ENCODE measurements around the gene STK39. TPM values are rescaled to one million over a fixed set of nuclear protein-coding genes. Genes with fewer than 3 reads are reported as not detected.

Gene STK39
- total and polyA plus RNA-seq, 9 of the 15 experiments (the other 6 are each of a cell fraction or from before 2014, with no cell fraction given) = 0.19 to 0.76 (median 0.51) TPM

- in situ Hi-C loops (cut with MboI) = no loop called here
- Histone ChIP-seq H3K4me1 (replicated peaks in 1 of 2; ENCODE audit: control insufficient read depth in 2 of 2, insufficient read depth in 2 of 2, low read length in 2 of 2) (no peaks in the 10 kb centered on the region), H3K9me3 (replicated peaks; ENCODE audit: control insufficient read depth, insufficient read depth, low read depth, low read length) (no peaks in the 10 kb centered on the region), H3K27me3 (ENCODE audit: control insufficient read depth in 2 of 2, insufficient read depth in 2 of 2, low read length in 2 of 2) (peaks cover 4 to 6% of the 10 kb centered on the region in 2 experiments; a peak in 2 of 5 replicates), H2AFZ (ENCODE audit: low read depth, low read length) (no peak overlapping the region), H3K79me2 (ENCODE audit: control insufficient read depth, insufficient read depth, low read length) (no peaks in the 10 kb centered on the region), H3K4me2 (ENCODE audit: insufficient read depth, low read length) (no peak overlapping the region), H3K27ac (ENCODE audit: extremely low read depth, low read depth, low read length) (no peak overlapping the region), H3K9me1 (ENCODE audit: control insufficient read depth, insufficient read depth, low read length) (no peaks in the 10 kb centered on the region), H3K36me3 (ENCODE audit: control insufficient read depth, insufficient read depth, low read length) (no peaks in the 10 kb centered on the region), H4K20me1 (replicated peaks; ENCODE audit: control insufficient read depth, insufficient read depth, low read length) (no peaks in the 10 kb centered on the region), H3K4me3 (no peak overlapping the region), H3K9ac (ENCODE audit: insufficient read depth in 1 of 2, low read depth in 2 of 2, low read length in 2 of 2) (no peak overlapping the region)
- CTCF ChIA-PET (ENCODE audit: low intra/inter-chr PET ratio) = no interaction called here
- no peak for TF ChIP-seq MXD1 (CRISPR knock-in tag; IDR thresholded peaks at IDR 0.05; ENCODE audit: borderline replicate concordance, poor library complexity, severe bottlenecking)
- TF ChIP-seq ELF2 (CRISPR knock-in tag; IDR thresholded peaks at IDR 0.05) = no peak
- TF ChIP-seq MYNN (IDR thresholded peaks at IDR 0.05) = no peak
- TF ChIP-seq MYNN (CRISPR knock-in tag; IDR thresholded peaks at IDR 0.05) = no peak
- TF ChIP-seq NFYB (IDR thresholded peaks at IDR 0.05; ENCODE audit: extremely low read depth, insufficient read length) = no peak
- TF ChIP-seq ARID3B (CRISPR knock-in tag; IDR thresholded peaks at IDR 0.05; ENCODE audit: borderline replicate concordance) = no peak
- TF ChIP-seq SAFB2 (IDR thresholded peaks at IDR 0.05; ENCODE audit: borderline replicate concordance, low read depth, low read length, severe bottlenecking) = no peak
- no peak for TF ChIP-seq TOE1 (IDR thresholded peaks at IDR 0.05; ENCODE audit: borderline replicate concordance)
- no peak for TF ChIP-seq TOE1 (CRISPR knock-in tag; IDR thresholded peaks at IDR 0.05; ENCODE audit: borderline replicate concordance, low read depth)
- TF ChIP-seq ARHGAP35 (IDR thresholded peaks at IDR 0.05; ENCODE audit: partially characterized antibody) = no peak
- no peak for TF ChIP-seq ZNF311 (CRISPR knock-in tag; IDR thresholded peaks at IDR 0.05)
- POLR2A ChIA-PET = interaction anchor here (1.2 to 2.3 kb wide), 2 partner anchors 9 to 10 kb away, joined by 6 read pairs; no protein-coding TSS in a partner anchor
- BruUV-seq (replicated peaks) = no TSS peak
- intact Hi-C loops (cut with micrococcal nuclease) = no loop called here
- FAIRE-seq (no peak), DNase-seq (ENCODE audit: extremely low read depth in 1 of 4, low spot score in 3 of 4) (no peak), ATAC-seq (no peak)
- 0% methylated on average over 5 of the region's 5 CpGs for WGBS (ENCODE audit: insufficient coverage, low coverage, missing lambda C conversion rate)
Measured at GRCh38 chr2:168182550-168183249, 64.7 kb downstream of the STK39 start.

Data from K562 (cell line).